Activated CD8-positive, alpha-beta memory T cell treated with anti-CD3 and anti-CD28 coated beads for 4 hours (primary cell): ENCODE data around the gene CRIM1.

ENCODE experiments used
- DNase-seq, 2 donors: peaks; one replicate each; pipeline ENCODE4 v3.0.0-alpha.2; 2020; ENCODE audit warnings: low read depth in 2 of 2

Gene CRIM1

GRCh38 chr2:36396878-36397539 lies 41.4 kb downstream of the CRIM1 start:
- no peak for DNase-seq

GRCh38 chr2:36397728-36398413 lies 42.3 kb downstream of the CRIM1 start:
- no peak for DNase-seq

DNA sequence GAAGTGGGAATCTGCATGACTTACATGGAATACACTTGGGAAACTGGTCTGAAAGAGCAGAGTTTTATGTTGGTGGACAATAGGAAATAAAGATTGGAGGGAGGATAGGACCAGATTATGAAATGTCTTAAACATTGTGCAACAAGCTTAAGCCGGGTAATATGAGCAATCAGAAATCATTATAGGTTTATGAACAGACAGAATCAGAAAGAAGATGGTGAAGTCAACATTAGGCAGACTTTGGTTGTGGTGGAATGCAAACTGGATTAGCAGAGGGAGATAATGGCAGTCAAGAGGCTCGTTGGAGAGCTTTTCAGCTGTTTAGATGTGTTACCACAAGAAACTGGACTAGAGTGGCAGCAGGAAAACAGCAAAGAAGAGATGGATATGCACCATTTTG lies 43.5 kb downstream of the CRIM1 start:
- DNase-seq = no peak

DNA sequence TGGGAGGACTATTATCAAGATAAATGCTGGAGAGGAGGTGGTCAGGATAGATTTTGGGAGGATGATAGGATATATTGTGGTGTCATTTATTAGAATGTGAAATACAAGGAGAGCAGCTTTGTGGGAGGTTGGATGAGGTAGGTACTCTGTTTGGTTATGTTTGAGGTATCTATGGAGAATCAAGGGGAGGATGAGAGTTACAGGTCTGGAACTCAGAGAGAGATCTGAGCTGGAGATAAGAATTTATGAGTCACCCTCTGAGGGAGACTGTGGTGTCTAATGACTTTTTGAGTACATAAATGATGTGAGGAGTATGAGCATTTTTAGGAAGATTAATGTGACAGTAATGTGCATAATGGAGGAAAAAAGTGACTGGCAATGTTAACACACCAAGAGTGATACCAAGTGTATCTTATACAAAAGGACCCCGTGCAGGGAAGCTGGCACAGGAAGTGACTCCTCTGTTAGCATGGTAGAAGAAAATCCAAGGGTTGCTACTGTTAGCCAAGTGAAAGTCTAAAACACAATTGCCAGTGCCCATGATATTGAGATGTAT lies 48.2 kb downstream of the CRIM1 start:
- no peak for DNase-seq

DNA sequence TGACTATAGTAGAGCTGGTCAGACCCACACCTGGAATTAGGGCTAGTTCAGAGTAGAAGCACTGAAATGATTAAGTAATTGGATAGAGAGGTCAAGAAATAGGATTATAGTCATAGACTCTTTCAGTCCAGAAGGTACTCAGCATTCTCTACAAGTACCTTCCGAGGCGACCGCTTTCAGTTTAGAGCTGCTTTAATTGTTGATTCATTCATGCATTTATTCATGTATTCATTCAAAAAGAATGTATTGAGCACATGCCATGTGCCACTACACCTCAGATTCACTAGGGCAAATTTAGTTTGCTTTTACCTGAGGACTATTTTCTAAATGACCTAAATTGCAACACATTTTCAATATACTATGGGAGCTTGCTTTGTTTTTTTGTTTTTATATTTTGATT lies 48.7 kb downstream of the CRIM1 start:
- no peak for DNase-seq

- DNase-seq = no peak
Measured at GRCh38 chr2:36404754-36405153, 49.2 kb downstream of the CRIM1 start.

GRCh38 chr2:36405183-36405582 lies 49.6 kb downstream of the CRIM1 start:
- DNase-seq = no peak

DNA sequence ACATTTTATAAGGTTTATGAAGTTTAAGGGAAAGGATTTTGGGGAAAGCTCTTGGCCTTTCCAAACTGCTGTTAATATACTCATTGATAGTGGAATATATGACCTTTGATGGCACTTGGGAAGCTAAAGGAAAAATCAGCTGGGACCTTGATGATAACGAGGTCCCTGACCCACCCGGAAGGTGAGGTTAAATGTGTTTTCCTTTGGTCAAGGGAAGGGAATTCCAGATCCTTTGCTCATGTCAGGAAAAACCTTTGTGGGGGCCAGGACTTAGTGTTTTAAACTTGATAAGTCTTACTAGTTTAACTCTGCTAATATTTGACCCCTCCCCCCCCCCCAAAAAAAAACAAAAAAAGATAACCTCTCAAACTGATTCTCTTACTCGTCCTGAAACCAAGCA lies 50.7 kb downstream of the CRIM1 start:
- no peak for DNase-seq

- DNase-seq = no peak
Measured at GRCh38 chr2:36407413-36407812, 51.8 kb downstream of the CRIM1 start.

DNA sequence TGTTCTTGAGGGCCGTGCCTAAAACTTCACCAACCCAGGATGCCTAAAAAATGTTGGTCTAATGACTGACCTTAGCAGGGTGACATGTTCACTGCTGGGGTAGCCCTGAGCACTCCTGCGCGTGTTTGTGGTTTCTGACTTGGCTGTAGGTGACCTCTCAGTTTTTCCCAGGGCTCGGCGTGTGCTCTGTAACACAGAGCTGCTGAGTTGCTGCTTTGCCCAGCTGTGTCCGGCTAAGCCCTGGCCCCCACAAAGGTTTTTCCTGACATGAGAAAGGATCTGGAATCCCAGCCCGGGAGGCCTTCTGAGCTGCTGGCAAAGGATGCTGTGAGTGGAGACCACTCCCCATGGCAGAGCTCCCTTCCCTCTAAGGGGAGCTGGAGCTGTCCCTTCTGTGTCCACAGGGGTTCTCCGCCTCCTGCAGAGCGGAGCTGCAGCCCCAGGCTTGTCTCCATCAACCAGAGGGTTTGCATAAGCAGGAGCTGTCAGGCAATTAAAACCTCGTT lies 52.7 kb downstream of the CRIM1 start:
- DNase-seq = no peak

DNA sequence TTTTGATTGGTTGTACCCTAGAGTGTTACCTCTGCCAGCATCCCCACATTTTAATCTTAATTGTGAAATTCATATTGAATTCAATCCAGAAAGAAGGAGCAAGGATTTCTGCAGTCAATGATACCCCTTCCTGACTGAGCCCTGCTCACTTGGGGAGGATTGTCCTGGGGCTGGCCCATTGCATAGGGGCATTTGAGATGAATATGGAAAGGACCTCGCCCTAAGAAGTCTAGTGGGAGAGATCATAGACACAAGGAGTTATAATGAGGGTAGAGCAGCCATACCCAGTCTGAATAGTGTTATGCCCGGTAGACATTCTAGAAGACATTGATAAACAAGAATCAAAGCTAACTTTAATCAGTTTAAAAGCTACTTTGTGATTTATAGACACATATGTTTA lies 53.8 kb downstream of the CRIM1 start:
- DNase-seq = no peak

GRCh38 chr2:36409935-36410334 lies 54.4 kb downstream of the CRIM1 start:
- no peak for DNase-seq

DNA sequence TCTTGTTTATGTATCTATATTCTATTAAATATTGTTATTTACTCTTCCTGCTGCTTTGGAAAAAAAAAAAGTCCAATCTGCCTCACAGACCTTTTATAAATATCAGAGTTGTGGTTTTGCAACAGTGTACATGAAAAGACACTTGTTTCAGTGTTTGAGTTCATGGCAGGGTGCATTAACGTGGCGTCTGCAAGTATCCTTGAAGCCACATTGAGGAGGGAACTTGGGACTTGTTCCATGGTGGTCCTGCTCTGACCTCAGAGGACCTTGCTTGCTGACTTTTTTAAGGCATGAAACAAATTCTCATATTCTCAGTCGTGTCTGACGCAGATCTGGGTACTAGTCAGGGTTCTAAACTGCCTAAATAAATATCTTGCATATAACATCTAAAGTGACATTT lies 55.1 kb downstream of the CRIM1 start:
- DNase-seq = no peak

DNA sequence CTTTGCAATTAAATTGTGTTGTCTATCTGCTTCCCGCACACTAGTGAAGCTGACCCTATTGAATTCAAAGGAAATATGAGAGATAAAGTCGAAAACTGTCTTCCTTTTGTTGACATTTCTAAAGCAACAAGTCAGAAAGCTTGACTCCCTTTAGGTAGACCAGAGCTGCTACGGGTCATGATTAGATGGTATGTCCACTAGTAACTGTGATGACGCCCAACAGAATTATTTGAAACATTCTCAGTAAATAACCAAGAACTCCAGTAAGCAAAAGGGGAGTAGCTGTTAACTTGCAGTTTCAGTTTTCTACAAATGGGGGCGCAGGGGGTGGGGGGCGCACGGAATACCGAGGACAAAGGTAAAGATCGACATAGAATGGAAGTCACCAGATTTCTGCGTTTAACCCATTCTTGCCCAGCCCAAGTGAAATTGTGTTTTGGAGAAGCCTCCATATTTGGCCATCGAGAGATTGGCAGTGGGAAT lies 56.4 kb downstream of the CRIM1 start:
- no peak for DNase-seq

DNA sequence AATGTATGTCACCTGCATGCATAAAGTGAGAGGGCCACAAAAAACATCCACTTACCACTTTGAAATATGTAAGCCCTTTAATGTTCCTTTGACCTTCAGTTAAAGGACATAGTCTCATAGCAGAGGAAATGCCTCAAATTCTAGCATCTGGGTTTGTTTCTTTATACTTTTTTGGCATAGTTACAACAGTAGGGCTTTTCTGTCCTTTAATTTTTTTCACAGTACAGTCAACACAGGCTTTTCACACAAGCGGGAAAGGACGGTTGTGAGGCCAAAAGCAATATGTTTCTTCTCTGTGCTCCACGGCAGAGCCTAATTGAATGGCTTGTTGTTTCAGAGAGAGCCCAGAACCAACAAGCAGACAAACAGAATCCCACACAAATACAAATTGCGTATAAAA lies 57.6 kb downstream of the CRIM1 start:
- no peak for DNase-seq

GRCh38 chr2:36414307-36414706 lies 58.7 kb downstream of the CRIM1 start:
- DNase-seq = no peak

- no peak for DNase-seq
Measured at GRCh38 chr2:36415381-36416022, 59.9 kb downstream of the CRIM1 start.

DNA sequence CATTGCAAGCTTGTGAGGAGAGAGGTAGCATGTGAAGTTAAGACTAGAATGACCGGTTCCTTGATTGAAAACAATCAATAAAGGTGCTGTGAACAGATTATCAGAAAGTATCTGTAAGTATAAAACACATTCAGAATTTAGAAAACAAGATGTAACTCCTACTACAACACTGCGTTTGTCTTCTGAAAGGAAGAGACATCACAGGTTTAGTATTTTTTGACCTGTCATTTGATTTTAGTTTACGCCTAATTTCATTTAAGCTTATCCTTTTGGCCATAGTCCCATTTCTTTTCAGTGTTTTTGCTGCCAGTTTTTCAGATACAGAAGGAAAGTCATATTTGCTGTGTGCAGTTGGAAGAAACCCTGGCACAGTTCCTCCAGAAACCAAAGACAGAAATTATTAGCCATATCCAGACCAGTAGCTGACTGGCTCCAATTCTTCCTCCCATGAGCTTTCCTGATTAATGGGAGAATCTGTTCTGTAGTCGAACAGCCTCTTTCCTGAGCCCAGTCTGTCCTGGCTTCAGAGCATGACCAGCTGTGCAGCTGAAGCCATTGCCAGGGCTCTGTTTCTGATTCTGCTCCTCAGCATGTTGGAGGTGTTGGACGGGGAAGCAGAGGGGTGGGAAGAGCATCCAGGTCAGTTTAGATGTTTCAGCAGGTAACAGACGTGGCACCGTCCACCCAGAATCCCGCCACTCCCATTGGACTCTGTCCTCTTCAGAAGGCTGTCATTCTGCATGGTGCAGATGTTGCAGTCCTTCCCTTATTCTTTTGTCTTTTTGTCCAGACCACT lies 61.0 kb downstream of the CRIM1 start:
- DNase-seq = no peak

DNA sequence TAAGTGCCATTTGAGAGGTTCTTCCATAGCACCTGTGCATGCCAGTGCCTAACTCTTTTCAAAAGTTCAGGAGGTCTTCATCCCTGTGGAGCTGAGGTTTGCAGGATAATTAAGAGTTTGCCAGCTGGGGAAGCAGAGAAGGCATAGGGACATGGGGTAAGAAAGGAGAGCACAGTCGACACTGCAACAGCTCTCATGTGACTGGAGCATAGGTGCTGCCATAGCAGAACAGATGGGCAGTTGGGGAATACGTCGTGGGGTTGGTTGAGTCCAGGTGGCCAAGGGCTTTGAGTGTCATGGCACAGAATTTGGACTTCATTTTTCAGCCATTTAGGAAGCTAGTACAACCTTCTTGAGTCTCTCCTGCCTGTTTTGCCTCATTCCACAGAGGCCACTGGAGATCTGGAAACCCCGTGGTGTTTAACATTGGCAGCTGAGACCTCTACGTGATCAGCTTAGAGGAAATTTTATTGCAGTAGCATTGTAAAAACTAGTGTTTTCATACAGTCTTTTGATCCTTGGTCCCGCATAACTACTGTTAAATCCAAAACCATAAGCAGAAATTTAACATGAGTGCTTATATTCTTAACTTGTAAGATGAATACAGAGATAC lies 65.1 kb downstream of the CRIM1 start:
- no peak for DNase-seq

- no peak for DNase-seq
Measured at GRCh38 chr2:36421379-36421778, 65.8 kb downstream of the CRIM1 start.

- DNase-seq = no peak
Measured at GRCh38 chr2:36423172-36423571, 67.6 kb downstream of the CRIM1 start.
